Loucy (cell line): Measurements from ENCODE around the gene ST7L.

ENCODE experiments used
- H2AFZ ChIP-seq: fragments of 200-600 bp; sonication (generic); 2 replicates; pipeline ENCODE4 v1.6.0; 2016; ENCODE audit warnings: antibody characterized with exemption, mild to moderate bottlenecking, low read length, moderate library complexity
- H3F3A ChIP-seq: fragments of 200-600 bp; 2 replicates; pipeline ENCODE4 v1.6.0; 2016; ENCODE audit warnings: antibody characterized with exemption, low read depth, mild to moderate bottlenecking
- H3K27me3 ChIP-seq: fragments of 200-600 bp; sonication (generic); 2 replicates; pipeline ENCODE4 v1.6.1; 2014; ENCODE audit warnings: low read length, mild to moderate bottlenecking; ENCODE audit not compliant: insufficient read depth, poor library complexity, severe bottlenecking
- H3K36me3 ChIP-seq: fragments of 200-600 bp; sonication (generic); 2 replicates; pipeline ENCODE4 v1.6.1; 2016; ENCODE audit warnings: low read length; ENCODE audit not compliant: insufficient read depth
- H3K4me1 ChIP-seq: fragments of 200-600 bp; sonication (generic); 2 replicates; pipeline ENCODE4 v1.5.1; 2014; ENCODE audit warnings: low read length, mild to moderate bottlenecking; ENCODE audit not compliant: insufficient read depth, poor library complexity, severe bottlenecking
- H3K4me2 ChIP-seq: fragments of 200-600 bp; sonication (generic); 2 replicates; pipeline ENCODE4 v1.6.0; 2014; ENCODE audit warnings: antibody characterized with exemption, low read length, low read depth, mild to moderate bottlenecking; ENCODE audit not compliant: poor library complexity, severe bottlenecking
- H3K4me3 ChIP-seq: fragments of 200-600 bp; sonication (generic); 2 replicates; pipeline ENCODE4 v1.5.1; 2014; ENCODE audit warnings: low read length, mild to moderate bottlenecking, mixed read lengths; ENCODE audit not compliant: poor library complexity, severe bottlenecking
- H3K79me2 ChIP-seq: fragments of 200-600 bp; sonication (generic); 2 replicates; pipeline ENCODE4 v1.6.1; 2014; ENCODE audit warnings: low read length; ENCODE audit not compliant: insufficient read depth
- H3K9ac ChIP-seq: fragments of 200-600 bp; sonication (generic); 2 replicates; pipeline ENCODE4 v1.6.0; 2014; ENCODE audit warnings: mild to moderate bottlenecking, low read depth, low read length, moderate library complexity; ENCODE audit not compliant: poor library complexity, severe bottlenecking
- H3K9me2 ChIP-seq: fragments of 200-600 bp; sonication (generic); replicated peaks from 2 replicates; pipeline ENCODE4 v1.6.1; 2016; ENCODE audit warnings: low read depth, low read length, mixed read lengths
- H3K9me3 ChIP-seq: fragments of 200-600 bp; sonication (generic); 2 replicates; pipeline ENCODE4 v1.6.1; 2014; ENCODE audit warnings: mild to moderate bottlenecking, antibody characterized with exemption, low read length, low read depth; ENCODE audit not compliant: insufficient read depth
- H4K20me1 ChIP-seq: fragments of 200-600 bp; sonication (generic); 2 replicates; pipeline ENCODE4 v1.6.0; 2014; ENCODE audit warnings: antibody characterized with exemption, low read length, mild to moderate bottlenecking; ENCODE audit not compliant: insufficient read depth, poor library complexity, severe bottlenecking
- CTCF ChIP-seq: fragments of 200-600 bp; sonication (generic); conservative IDR thresholded peaks from 2 replicates; pipeline ENCODE4 v1.5.1; 2014; ENCODE audit warnings: mild to moderate bottlenecking, antibody characterized with exemption, low read length
- EZH2phosphoT487 ChIP-seq: fragments of 200-600 bp; IDR thresholded peaks from 2 replicates; pipeline ENCODE4 v1.6.1; 2018; ENCODE audit warnings: antibody characterized with exemption, mild to moderate bottlenecking, moderate library complexity, borderline replicate concordance

ST7L gene

GRCh38 chr1:112599477-112599876 is 19.5 kb downstream of the ST7L start:
- H3K4me1 ChIP-seq = no peaks in the 10 kb centered on the region
- H3K79me2 ChIP-seq = no peaks in the 10 kb centered on the region
- H3F3A ChIP-seq = no peaks in the 10 kb centered on the region
- H4K20me1 ChIP-seq = no peaks in the 10 kb centered on the region
- no peaks in the 10 kb centered on the region for H3K36me3 ChIP-seq
- H3K4me2 ChIP-seq = no peak overlapping the region
- no peak overlapping the region for H2AFZ ChIP-seq
- TF ChIP-seq EZH2phosphoT487 (no peak), CTCF (no peak)
- H3K9ac ChIP-seq = no peak overlapping the region
- no peaks in the 10 kb centered on the region for H3K9me3 ChIP-seq
- H3K27me3 ChIP-seq = no peaks in the 10 kb centered on the region
- no peaks in the 10 kb centered on the region for H3K9me2 ChIP-seq
- H3K4me3 ChIP-seq = no peak overlapping the region

- Histone ChIP-seq H3K9me2 (no peaks in the 10 kb centered on the region), H2AFZ (no peak overlapping the region), H3F3A (no peaks in the 10 kb centered on the region), H3K27me3 (no peaks in the 10 kb centered on the region), H3K36me3 (no peaks in the 10 kb centered on the region), H4K20me1 (no peaks in the 10 kb centered on the region), H3K79me2 (no peaks in the 10 kb centered on the region), H3K9me3 (peaks cover 7% of the 10 kb centered on the region; the same call in 1 of the 2 replicates), H3K4me3 (no peak overlapping the region), H3K4me2 (no peak overlapping the region), H3K9ac (no peak overlapping the region), H3K4me1 (no peaks in the 10 kb centered on the region)
- no peak for TF ChIP-seq EZH2phosphoT487
- TF ChIP-seq CTCF = no peak
These were observed 24.6 kb downstream of the ST7L start for GRCh38 chr1:112594208-112594876.

GRCh38 chr1:112589766-112590165 is 29.2 kb downstream of the ST7L start:
- Histone ChIP-seq H2AFZ (no peak overlapping the region), H3K36me3 (no peaks in the 10 kb centered on the region; the same call in 1 of the 2 replicates), H3K9me2 (no peaks in the 10 kb centered on the region), H3K9ac (no peak overlapping the region), H4K20me1 (no peaks in the 10 kb centered on the region), H3K9me3 (peaks cover 8% of the 10 kb centered on the region; the same call in 1 of the 2 replicates), H3K27me3 (no peaks in the 10 kb centered on the region), H3K4me1 (no peaks in the 10 kb centered on the region), H3K4me2 (no peak overlapping the region), H3K4me3 (no peak overlapping the region), H3F3A (no peaks in the 10 kb centered on the region), H3K79me2 (no peaks in the 10 kb centered on the region)
- no peak for TF ChIP-seq EZH2phosphoT487

- no peak overlapping the region for H3K4me3 ChIP-seq
- H3K9me2 ChIP-seq = no peaks in the 10 kb centered on the region
- no peak overlapping the region for H3K9ac ChIP-seq
- H3K4me2 ChIP-seq = no peak overlapping the region
- no peaks in the 10 kb centered on the region for H4K20me1 ChIP-seq
- H3F3A ChIP-seq = no peaks in the 10 kb centered on the region
- TF ChIP-seq EZH2phosphoT487 (no peak), CTCF (no peak)
- H3K27me3 ChIP-seq = no peaks in the 10 kb centered on the region
- no peaks in the 10 kb centered on the region for H3K9me3 ChIP-seq
- no peaks in the 10 kb centered on the region for H3K4me1 ChIP-seq
- H2AFZ ChIP-seq = no peak overlapping the region
- H3K36me3 ChIP-seq = no peaks in the 10 kb centered on the region; the same call in 1 of the 2 replicates
- no peaks in the 10 kb centered on the region for H3K79me2 ChIP-seq
These were observed 35.6 kb downstream of the ST7L start for GRCh38 chr1:112583366-112583765.
